Esophagus squamous epithelium (tissue), 5 donors: ENCODE data around the gene ISOC1. TPM values are rescaled to one million over a fixed set of nuclear protein-coding genes. Genes with fewer than 3 reads are reported as not detected.

Source experiments
- DNase-seq: peaks from one replicate; lab custom pipeline; 2025; lab: John Stamatoyannopoulos, UW
- H3K27ac ChIP-seq, 4 donors: fragments of 200-600 bp; sonication (generic); one replicate each; pipeline ENCODE4 v1.5.1; 2016 to 2019; ENCODE audit warnings: mild to moderate bottlenecking in 1 of 4
- H3K27me3 ChIP-seq, 4 donors: fragments of 200-600 bp; sonication (generic); 1 replicate in 3 of 4; 2 replicates in 1 of 4; pipeline versions ENCODE4 v1.5.1 to v1.6.0; 2017 to 2021; ENCODE audit warnings: antibody characterized with exemption in 1 of 4
- H3K36me3 ChIP-seq, 3 donors: fragments of 200-600 bp; sonication (generic); one replicate each; pipeline ENCODE4 v1.5.1; 2016 to 2019
- H3K4me1 ChIP-seq, 3 donors: fragments of 200-600 bp; sonication (generic); one replicate each; pipeline ENCODE4 v1.5.1; 2017 to 2019
- H3K4me3 ChIP-seq, 4 donors: fragments of 200-600 bp; sonication (generic); 1 replicate in 3 of 4; 2 replicates in 1 of 4; pipeline ENCODE4 v1.5.1; 2016 to 2019; ENCODE audit warnings: mild to moderate bottlenecking in 2 of 4, moderate library complexity in 1 of 4
- H3K9me3 ChIP-seq, 3 donors: fragments of 200-600 bp; sonication (generic); one replicate each; pipeline ENCODE4 v1.5.1; 2016 to 2019
- CTCF ChIP-seq, 6 experiments: fragments of 450-650 bp in 4 of 6; fragments of 200-600 bp in 2 of 6; sonication (generic) in 2 of 6; IDR thresholded peaks; one replicate each; pipeline ENCODE4 v1.5.1; 2016 to 2019; ENCODE audit warnings: antibody characterized with exemption in 6 of 6, mild to moderate bottlenecking in 4 of 6, moderate library complexity in 4 of 6
- POLR2A ChIP-seq, 4 donors: fragments of 450-650 bp; IDR thresholded peaks; one replicate each; pipeline ENCODE4 v1.6.1; 2017; ENCODE audit warnings: antibody characterized with exemption in 4 of 4, mild to moderate bottlenecking in 4 of 4, moderate library complexity in 3 of 4
- WGBS, 2 donors: methylation state at CpG; one replicate each; pipeline ENCODE4 v1.1.5; 2018; 5-methylcytosine and 5-hydroxymethylcytosine counted together
- intact Hi-C: fragments of 100-400 bp; cut with DNase I; formaldehyde crosslinking; loops from one replicate; pipeline ENCODE4 v1.15.0; 2022
- total RNA-seq, 4 donors: library from RNA; depleted of rRNA; stranded (reverse); fragments of >200 nt; gene quantifications; one replicate each; pipeline ENCODE4 v1.1.0, GENCODE V29; 2016
- donor health status: DM: yes; HTN: yes; CAD: no.

The ISOC1 gene
- total RNA-seq, 4 donors from 2014 or later: 16.7 to 43.7 (median 36.7) TPM

- Histone ChIP-seq H3K27me3 (no peaks in the 10 kb centered on the region), H3K9me3 (no peaks in the 10 kb centered on the region), H3K4me1 (no peaks in the 10 kb centered on the region), H3K4me3 (no peak overlapping the region), H3K36me3 (peaks cover 0 to 35% (median 0%) of the 10 kb centered on the region in 3 donors), H3K27ac (no peak overlapping the region)
- no peak for DNase-seq
- 70 to 72% methylated on average over 2 of the region's 2 CpGs for WGBS, 2 donors
- TF ChIP-seq POLR2A (IDR thresholded peaks at IDR 0.05) (no peak), CTCF (IDR thresholded peaks at IDR 0.05) (no peak)
- intact Hi-C loops: no loop called here
These were observed 21.1 kb downstream of the ISOC1 start for GRCh38 chr5:129115680-129116079.

- peaks cover 0 to 28% (median 0%) of the 10 kb centered on the region in 3 donors for H3K36me3 ChIP-seq
- no peak for TF ChIP-seq CTCF (IDR thresholded peaks at IDR 0.05)
- no peak for TF ChIP-seq POLR2A (IDR thresholded peaks at IDR 0.05)
- no peak for DNase-seq
- H3K9me3 ChIP-seq: no peaks in the 10 kb centered on the region
- H3K4me1 ChIP-seq: no peaks in the 10 kb centered on the region
- intact Hi-C loops: no loop called here
- no peaks in the 10 kb centered on the region for H3K27me3 ChIP-seq
- H3K27ac ChIP-seq: no peak overlapping the region
- 92 to 100% methylated on average over 3 of the region's 3 CpGs for WGBS, 2 donors
- H3K4me3 ChIP-seq: no peak overlapping the region
These were observed 22.2 kb downstream of the ISOC1 start for GRCh38 chr5:129116797-129117196.

- Histone ChIP-seq H3K27ac (no peak overlapping the region), H3K4me1 (no peaks in the 10 kb centered on the region), H3K36me3 (peaks cover 0 to 15% (median 0%) of the 10 kb centered on the region in 3 donors), H3K4me3 (no peak overlapping the region), H3K9me3 (no peaks in the 10 kb centered on the region), H3K27me3 (no peaks in the 10 kb centered on the region)
- intact Hi-C loops: no loop called here
- TF ChIP-seq POLR2A (IDR thresholded peaks at IDR 0.05): no peak
- no peak for TF ChIP-seq CTCF (IDR thresholded peaks at IDR 0.05)
- DNase-seq: no peak
These were observed 23.9 kb downstream of the ISOC1 start for GRCh38 chr5:129118405-129118804.

- WGBS, 2 donors: 84 to 88% methylated on average over 2 of the region's 2 CpGs
- Histone ChIP-seq H3K4me3 (no peak overlapping the region), H3K36me3 (peaks cover 0 to 13% (median 0%) of the 10 kb centered on the region in 3 donors), H3K9me3 (no peaks in the 10 kb centered on the region), H3K27me3 (no peaks in the 10 kb centered on the region), H3K4me1 (no peaks in the 10 kb centered on the region), H3K27ac (no peak overlapping the region)
- DNase-seq: no peak
- no peak for TF ChIP-seq POLR2A (IDR thresholded peaks at IDR 0.05)
- intact Hi-C loops: no loop called here
These were observed 24.3 kb downstream of the ISOC1 start for GRCh38 chr5:129118826-129119225.

- H3K27ac ChIP-seq: no peak overlapping the region
- H3K36me3 ChIP-seq: peaks cover 0 to 13% (median 0%) of the 10 kb centered on the region in 3 donors
- DNase-seq: no peak
- intact Hi-C loops: no loop called here
- H3K9me3 ChIP-seq: no peaks in the 10 kb centered on the region
- no peak overlapping the region for H3K4me3 ChIP-seq
- WGBS, 2 donors: 90 to 96% methylated on average over 2 to 3 of the region's 3 CpGs
- no peaks in the 10 kb centered on the region for H3K4me1 ChIP-seq
- TF ChIP-seq CTCF (IDR thresholded peaks at IDR 0.05) (no peak), POLR2A (IDR thresholded peaks at IDR 0.05) (no peak)
- no peaks in the 10 kb centered on the region for H3K27me3 ChIP-seq
These were observed 25.6 kb downstream of the ISOC1 start for GRCh38 chr5:129120158-129120581.

- no peak overlapping the region for H3K27ac ChIP-seq
- H3K4me3 ChIP-seq: no peak overlapping the region
- TF ChIP-seq POLR2A (IDR thresholded peaks at IDR 0.05): no peak
- no peaks in the 10 kb centered on the region for H3K9me3 ChIP-seq
- intact Hi-C loops: no loop called here
- peaks cover 0 to 2% (median 0%) of the 10 kb centered on the region in 3 donors for H3K36me3 ChIP-seq
- H3K27me3 ChIP-seq: no peaks in the 10 kb centered on the region
- DNase-seq: no peak
- H3K4me1 ChIP-seq: peaks cover 0 to 19% (median 6%) of the 10 kb centered on the region in 3 donors
These were observed 28.0 kb downstream of the ISOC1 start for GRCh38 chr5:129122560-129122959.
